ENCODE data around the gene SERINC3. TPM values are rescaled to one million over a fixed set of nuclear protein-coding genes. Genes with fewer than 3 reads are reported as not detected.

SERINC3 gene
- total and polyA plus RNA-seq, 2 of the 13 experiments (the other 11 are each of a cell fraction or from before 2014, with no cell fraction given), result 82.0 to 226 TPM

- no peak for TF ChIP-seq SNAPC2 (CRISPR knock-in tag; IDR thresholded peaks at IDR 0.05)
- no peak for TF ChIP-seq ZNF776 (CRISPR knock-in tag; IDR thresholded peaks at IDR 0.05)
- TF ChIP-seq ZNF232 (CRISPR knock-in tag; IDR thresholded peaks at IDR 0.05; ENCODE audit: borderline replicate concordance), result no peak
- no peak for TF ChIP-seq ZNF784 (CRISPR knock-in tag; IDR thresholded peaks at IDR 0.05; ENCODE audit: borderline replicate concordance)
- no peak for TF ChIP-seq ZNF597 (CRISPR knock-in tag; IDR thresholded peaks at IDR 0.05)
- TF ChIP-seq AKAP8 (CRISPR knock-in tag; IDR thresholded peaks at IDR 0.05), result peak; percentile 58; the same call in 1 of the 2 replicates
- peak; percentile 24; the same call in 1 of the 2 replicates for TF ChIP-seq ZNF547 (CRISPR knock-in tag; IDR thresholded peaks at IDR 0.05)
- TF ChIP-seq MTERF4 (CRISPR knock-in tag; IDR thresholded peaks at IDR 0.05), result 0 out of 2 replicates have a peak, but pooled peaks have one; percentile 29
- TF ChIP-seq DMTF1 (CRISPR knock-in tag; IDR thresholded peaks at IDR 0.05), result 0 out of 2 replicates have a peak, but pooled peaks have one; percentile 28
- no peak for TF ChIP-seq ZNF672 (CRISPR knock-in tag; IDR thresholded peaks at IDR 0.05)
- TF ChIP-seq ZNF577 (CRISPR knock-in tag; IDR thresholded peaks at IDR 0.05; ENCODE audit: borderline replicate concordance, low read depth), result 0 out of 2 replicates have a peak, but pooled peaks have one; percentile 8
- TF ChIP-seq NR2F2 (IDR thresholded peaks at IDR 0.05; ENCODE audit: borderline replicate concordance, low read depth), result peak; percentile 11; the same call in 1 of the 2 replicates
- no peak for TF ChIP-seq ZSCAN9 (CRISPR knock-in tag; IDR thresholded peaks at IDR 0.05; ENCODE audit: borderline replicate concordance)
- peak; percentile 23 for TF ChIP-seq TEAD3 (CRISPR knock-in tag; optimal IDR thresholded peaks at IDR 0.05; ENCODE audit: borderline replicate concordance)
- no peak for TF ChIP-seq TOPORS (CRISPR knock-in tag; IDR thresholded peaks at IDR 0.05)
- peak; percentile 24; the same call in 1 of the 2 replicates for TF ChIP-seq ZSCAN25 (CRISPR knock-in tag; IDR thresholded peaks at IDR 0.05)
- 0 out of 2 replicates have a peak, but pooled peaks have one; percentile 23 for TF ChIP-seq PAX8 (CRISPR knock-in tag; IDR thresholded peaks at IDR 0.05; ENCODE audit: borderline replicate concordance)
- peak; percentile 68; the same call in 1 of the 2 replicates for TF ChIP-seq ZNF468 (CRISPR knock-in tag; IDR thresholded peaks at IDR 0.05)
- peak; percentile 65; the same call in 1 of the 2 replicates for TF ChIP-seq ZNF383 (CRISPR knock-in tag; IDR thresholded peaks at IDR 0.05; ENCODE audit: borderline replicate concordance)
- 0 out of 2 replicates have a peak, but pooled peaks have one; percentile 24 for TF ChIP-seq DNMT1 (CRISPR knock-in tag; IDR thresholded peaks at IDR 0.05)
- TF ChIP-seq IRF1 (CRISPR knock-in tag; IDR thresholded peaks at IDR 0.05; ENCODE audit: low read depth), result 0 out of 2 replicates have a peak, but pooled peaks have one; percentile 58
- TF ChIP-seq ZFY (CRISPR knock-in tag; IDR thresholded peaks at IDR 0.05), result no peak
- TF ChIP-seq HOXA9 (CRISPR knock-in tag; IDR thresholded peaks at IDR 0.05; ENCODE audit: borderline replicate concordance), result 0 out of 2 replicates have a peak, but pooled peaks have one; percentile 5
- TF ChIP-seq ZNF678 (CRISPR knock-in tag; IDR thresholded peaks at IDR 0.05), result 0 out of 2 replicates have a peak, but pooled peaks have one; percentile 20
Observed at GRCh38 chr20:44450281-44450889, 71.5 kb downstream of the SERINC3 start (continued).
